HepG2 (cell line): ENCODE results near the gene MYO10.

Experiments
- CTCF ChIP-seq: sonication (generic); formaldehyde crosslinking; IDR thresholded peaks from 2 replicates; pipeline ENCODE4 v1.5.0; 2020; ENCODE audit warnings: mild to moderate bottlenecking, missing genetic modification reagents, moderate library complexity
- SNRNP70 ChIP-seq: fragments of 200-400 bp; formaldehyde crosslinking; IDR thresholded peaks from 2 replicates; pipeline ENCODE4 v1.6.1; 2017; ENCODE audit warnings: mild to moderate bottlenecking, low read depth, low read length, moderate library complexity
- TP53 ChIP-seq: sonication (generic); formaldehyde crosslinking; conservative IDR thresholded peaks from 2 replicates; pipeline ENCODE4 v1.4.0; 2020; ENCODE audit warnings: missing genetic modification reagents
- ZNF816 ChIP-seq: sonication (generic); formaldehyde crosslinking; IDR thresholded peaks from 2 replicates; pipeline ENCODE4 v1.8.0; 2022; ENCODE audit warnings: missing genetic modification reagents, mild to moderate bottlenecking, borderline replicate concordance
- ZXDC ChIP-seq: sonication (generic); formaldehyde crosslinking; IDR thresholded peaks from 2 replicates; pipeline ENCODE4 v1.5.0; 2020; ENCODE audit warnings: mild to moderate bottlenecking, missing genetic modification reagents

DNA sequence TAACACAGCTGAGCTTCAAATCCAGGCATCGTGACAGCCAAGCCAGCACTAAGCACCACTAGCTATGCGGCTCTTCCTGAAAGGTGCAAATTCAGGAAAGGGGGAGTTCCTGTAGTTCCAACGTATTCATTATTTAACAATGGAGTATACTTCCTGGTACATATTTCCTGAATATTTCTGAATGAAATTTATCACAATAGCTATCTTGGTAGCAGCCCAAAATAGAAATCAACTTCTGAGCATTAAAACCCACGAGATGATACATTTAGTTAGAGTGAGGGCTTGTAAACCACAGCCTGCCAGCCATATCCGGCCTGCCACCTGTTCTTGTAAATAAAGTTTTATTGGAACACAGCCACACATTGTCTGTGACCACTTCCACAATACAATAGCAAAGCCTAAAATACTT lies 209.5 kb downstream of the MYO10 start:
- TF ChIP-seq CTCF (CRISPR knock-in tag) (no peak), TP53 (no peak), SNRNP70 (no peak), ZNF816 (CRISPR knock-in tag) (no peak), ZXDC (CRISPR knock-in tag) (no peak)
